Aorta (tissue), 5 donors: Measurements from ENCODE around the gene PLEKHA5. TPM values are rescaled to one million over a fixed set of nuclear protein-coding genes. Genes with fewer than 3 reads are reported as not detected.
A peak's percentile ranks its signal among the peaks of the same experiment; 100 is the strongest.

Experiments used
- ATAC-seq: fragments of 200-7000 bp; cut with Tn5 transposase; one replicate; pipeline ENCODE4 v1.9.1; 2022; ENCODE audit warnings: moderate library complexity; ENCODE audit not compliant: low FRiP score
- DNase-seq, 2 donors: peaks; one replicate each; pipeline ENCODE4 v3.0.0-alpha.2; 2020
- H3K27ac ChIP-seq, 2 donors: one replicate each; pipeline ENCODE4 v1.5.1; 2013; ENCODE audit warnings: low read length in 2 of 2, mild to moderate bottlenecking in 2 of 2, moderate library complexity in 2 of 2, control low read depth in 1 of 2, inconsistent platforms in 1 of 2, low read depth in 1 of 2
- H3K27me3 ChIP-seq, 2 donors: one replicate each; pipeline ENCODE4 v1.6.1; 2013; ENCODE audit warnings: control low read depth in 1 of 2, low read length in 1 of 2, mild to moderate bottlenecking in 1 of 2, moderate library complexity in 1 of 2; ENCODE audit not compliant: insufficient read depth in 2 of 2, control insufficient read depth in 1 of 2
- H3K36me3 ChIP-seq, 2 donors: one replicate each; pipeline ENCODE4 v1.6.1; 2013; ENCODE audit warnings: control low read depth in 1 of 2, low read length in 1 of 2, mild to moderate bottlenecking in 1 of 2; ENCODE audit not compliant: insufficient read depth in 2 of 2, control insufficient read depth in 1 of 2
- H3K4me1 ChIP-seq, 2 donors: one replicate each; pipeline ENCODE4 v1.6.1; 2013; ENCODE audit warnings: low read length in 2 of 2, control low read depth in 1 of 2, mild to moderate bottlenecking in 1 of 2, moderate library complexity in 1 of 2; ENCODE audit not compliant: insufficient read depth in 2 of 2, control insufficient read depth in 1 of 2
- H3K4me3 ChIP-seq, 2 donors: one replicate each; pipeline ENCODE4 v1.5.1; 2013; ENCODE audit warnings: low read length in 2 of 2, control low read depth in 1 of 2, mild to moderate bottlenecking in 1 of 2
- H3K9me3 ChIP-seq: one replicate; pipeline ENCODE4 v1.6.1; 2013; ENCODE audit warnings: mild to moderate bottlenecking, low read length; ENCODE audit not compliant: control insufficient read depth
- WGBS, 2 donors: extraction: QIAGEN DNeasy Blood & Tissue Kit; methylation state at CpG; one replicate each; pipeline ENCODE4 v1.1.7; 2013; 5-methylcytosine and 5-hydroxymethylcytosine counted together
- intact Hi-C, 2 donors: fragments of 100-400 bp; cut with DNase I; formaldehyde crosslinking; loops; one replicate each; pipeline versions ENCODE4 v1.14.2 to v1.15.0; 2022
- polyA plus RNA-seq, 2 donors: library from polyadenylated mRNA; stranded (reverse); fragments of 200-250 nt; gene quantifications; one replicate each; pipeline ENCODE4 v1.2.3, GENCODE V29; 2013
- total RNA-seq, 2 donors: library from RNA; stranded (reverse); fragmentation: NEBNext Ultra II Directional; extraction: Animal tissue kit (Norgen Biotek cat#: 25700); gene quantifications; one replicate each; pipeline ENCODE4 v1.2.1, GENCODE V29; 2021
- donor health status: healthy with polysubstance abuse.
- donor health status: Bipolar disorder and iron deficiency.
- donor health status: DM: no; HTN: no; CAD: no.
- donor health status: DM: no; HTN: no; CAD: no.
- donor health status: DM: yes; HTN: yes; CAD: no.

PLEKHA5 gene
- total and polyA plus RNA-seq, 4 donors: 11.0 to 56.0 (median 18.7) TPM

DNA sequence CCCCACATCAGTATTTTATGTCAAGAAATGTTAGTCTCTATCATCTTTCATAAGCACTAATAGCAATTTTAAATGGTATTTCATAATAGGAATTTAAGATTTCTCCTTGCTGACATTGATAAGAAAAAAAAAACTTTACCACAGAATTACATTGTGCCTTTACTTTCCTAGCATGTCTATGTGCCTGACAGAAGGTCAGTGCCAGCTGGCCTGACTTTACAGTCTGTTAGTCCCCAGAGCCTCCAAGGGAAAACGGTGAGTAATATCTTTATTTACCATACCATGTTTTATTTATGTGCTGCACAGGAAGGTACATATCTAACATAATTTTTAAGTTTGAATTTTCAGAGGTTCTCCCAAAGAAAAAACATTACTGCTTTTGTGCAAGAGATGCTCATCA is 157.8 kb downstream of the PLEKHA5 start:
- H3K4me3 ChIP-seq: no peak overlapping the region
- H3K4me1 ChIP-seq: no peaks in the 10 kb centered on the region
- peaks cover 0 to 2% of the 10 kb centered on the region in 2 donors for H3K36me3 ChIP-seq
- intact Hi-C loops: loop anchor here (5.0 kb wide), 2 partner anchors 100 to 105 kb away; no protein-coding TSS in a partner anchor
- no peaks in the 10 kb centered on the region for H3K9me3 ChIP-seq
- ATAC-seq (no peak), DNase-seq (no peak)
- no peaks in the 10 kb centered on the region for H3K27me3 ChIP-seq
- 2 to 4% methylated on average over 1 of the region's 1 CpG for WGBS, 2 donors
- H3K27ac ChIP-seq: no peak overlapping the region

DNA sequence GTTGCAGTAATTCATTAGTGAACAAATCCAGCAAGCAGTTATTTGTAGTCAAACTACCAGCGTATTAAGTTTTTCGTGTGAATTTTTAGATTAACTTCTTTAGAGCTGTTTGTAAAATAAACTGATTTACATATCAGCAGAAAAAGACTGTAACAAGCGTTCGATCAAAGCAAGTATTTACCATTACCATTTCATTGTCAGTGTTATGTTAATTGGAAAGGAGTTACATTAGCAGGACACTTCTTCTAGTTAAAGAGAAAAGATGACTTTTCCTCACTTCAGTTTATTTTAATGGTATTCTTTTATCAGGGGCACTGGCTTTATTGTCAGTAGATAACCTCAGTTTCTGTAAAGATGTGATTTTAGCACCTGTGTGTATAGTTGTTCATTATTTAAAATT is 158.6 kb downstream of the PLEKHA5 start:
- ATAC-seq: no peak
- Histone ChIP-seq H3K9me3 (no peaks in the 10 kb centered on the region), H3K27ac (no peak overlapping the region), H3K36me3 (peaks cover 0 to 2% of the 10 kb centered on the region in 2 donors), H3K4me1 (no peaks in the 10 kb centered on the region), H3K4me3 (no peak overlapping the region), H3K27me3 (no peaks in the 10 kb centered on the region)
- WGBS, 2 donors: 90 to 91% methylated on average over 4 of the region's 4 CpGs
- intact Hi-C loops: loop anchor here (5.0 kb wide), 2 partner anchors 101 to 106 kb away; no protein-coding TSS in a partner anchor
- no peak for DNase-seq

DNA sequence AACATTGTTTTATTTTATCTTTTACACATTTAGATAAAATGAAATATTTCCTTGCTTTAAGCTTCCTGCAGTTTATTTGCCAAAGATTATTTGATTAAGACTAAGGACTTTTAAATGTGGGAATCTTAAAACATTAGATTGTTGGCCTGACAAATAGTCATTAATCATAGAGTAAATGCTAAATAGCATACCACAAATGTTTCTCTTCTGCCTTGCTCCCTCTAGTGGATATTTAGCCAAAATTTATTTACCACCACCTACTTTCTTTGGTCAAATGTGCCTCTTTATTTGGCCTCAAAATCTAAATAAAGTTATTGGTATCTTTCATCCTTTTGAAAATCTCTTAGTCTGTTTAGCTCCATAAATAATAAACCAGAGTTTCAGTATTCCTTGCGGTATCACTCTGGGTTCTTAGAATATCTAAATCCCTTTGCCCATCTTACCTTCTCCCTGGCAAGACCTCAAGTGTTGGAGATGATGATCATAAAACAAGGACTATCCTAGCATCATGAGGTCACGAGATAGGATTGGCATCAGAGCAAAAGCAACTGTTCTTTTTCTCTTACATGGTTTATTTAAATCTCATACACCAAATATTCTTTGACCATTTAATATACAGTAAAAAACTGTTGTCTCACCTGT is 159.2 kb downstream of the PLEKHA5 start:
- Histone ChIP-seq H3K4me3 (no peak overlapping the region), H3K27ac (no peak overlapping the region), H3K9me3 (no peaks in the 10 kb centered on the region), H3K27me3 (no peaks in the 10 kb centered on the region), H3K4me1 (no peaks in the 10 kb centered on the region), H3K36me3 (no peaks in the 10 kb centered on the region)
- intact Hi-C loops: loop anchor here (5.0 kb wide), 2 partner anchors 101 to 106 kb away; no protein-coding TSS in a partner anchor
- WGBS, 2 donors: 44 to 47% methylated on average over 2 of the region's 2 CpGs
- ATAC-seq (no peak), DNase-seq (no peak)

DNA sequence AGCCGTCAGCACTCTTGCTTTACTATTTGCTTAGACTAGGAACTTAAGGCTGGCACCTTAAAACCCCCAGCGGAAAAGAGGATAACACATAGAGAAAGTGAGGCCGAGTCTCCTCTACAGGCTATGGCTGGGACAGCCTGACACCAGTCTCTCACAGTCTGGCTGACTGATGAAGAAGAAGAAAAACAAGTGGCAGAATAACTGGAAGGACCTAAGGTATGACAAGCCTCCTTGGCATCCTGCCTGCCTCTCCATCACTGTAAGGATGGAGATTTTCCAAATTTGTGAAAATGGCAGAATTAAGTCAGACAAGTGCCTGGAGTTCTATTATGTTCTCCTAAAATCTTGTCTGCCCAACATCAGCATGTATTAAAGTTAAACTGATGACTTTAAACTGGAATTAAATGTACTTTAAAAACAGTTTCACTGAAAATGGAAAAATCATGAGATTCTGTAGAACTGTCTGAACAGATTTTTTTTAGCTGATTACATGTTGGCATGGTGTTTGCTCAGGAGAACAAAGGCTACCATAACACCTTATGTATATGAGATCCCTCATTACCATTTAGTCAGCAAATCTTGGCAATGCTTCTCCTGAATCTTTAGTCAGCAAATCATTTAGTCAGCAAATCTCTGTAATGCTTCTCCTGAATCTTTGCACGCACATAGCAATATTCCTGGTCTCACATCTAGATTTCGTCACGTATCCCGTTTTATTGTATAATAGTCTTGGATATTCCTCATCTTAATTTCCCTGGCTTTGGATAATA is 169.5 kb downstream of the PLEKHA5 start:
- DNase-seq: no peak
- no peak overlapping the region for H3K4me3 ChIP-seq
- WGBS, 2 donors: 67 to 70% methylated on average over 7 of the region's 7 CpGs
- ATAC-seq: no peak
- intact Hi-C loops: loop anchor here in 1 of 2 donors (10.0 kb wide), 1 partner anchor 346 kb away; no protein-coding TSS in a partner anchor
- H3K36me3 ChIP-seq: no peaks in the 10 kb centered on the region
- no peaks in the 10 kb centered on the region for H3K9me3 ChIP-seq
- no peaks in the 10 kb centered on the region for H3K4me1 ChIP-seq
- no peaks in the 10 kb centered on the region for H3K27me3 ChIP-seq
- H3K27ac ChIP-seq: peak overlapping the region in 1 of 2 donors; percentile 33

DNA sequence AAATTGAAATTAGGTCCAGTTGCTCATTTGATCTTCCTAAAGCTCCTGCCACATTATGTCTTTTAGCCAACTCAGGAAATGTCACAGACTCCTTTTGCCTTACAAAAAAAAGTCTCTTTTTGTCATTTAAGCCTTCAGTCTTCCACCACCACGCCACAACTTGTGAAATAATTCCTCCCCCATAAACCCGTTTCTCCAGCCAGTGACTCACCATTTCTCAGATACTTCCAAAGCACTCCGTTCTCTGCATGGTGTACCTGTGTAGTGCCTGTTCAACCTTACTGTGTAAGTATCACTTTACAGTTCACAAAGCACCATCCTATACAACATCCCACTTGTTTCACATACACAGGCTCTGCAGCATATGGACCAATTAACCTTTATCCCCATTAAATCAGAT is 170.2 kb downstream of the PLEKHA5 start:
- H3K4me1 ChIP-seq: no peaks in the 10 kb centered on the region
- DNase-seq: no peak
- H3K27me3 ChIP-seq: no peaks in the 10 kb centered on the region
- H3K27ac ChIP-seq: no peak overlapping the region
- no peaks in the 10 kb centered on the region for H3K9me3 ChIP-seq
- ATAC-seq: no peak
- intact Hi-C loops: loop anchor here in 1 of 2 donors (10.0 kb wide), 1 partner anchor 345 kb away; no protein-coding TSS in a partner anchor
- no peaks in the 10 kb centered on the region for H3K36me3 ChIP-seq
- 50 to 60% methylated on average over 3 of the region's 3 CpGs for WGBS, 2 donors
- no peak overlapping the region for H3K4me3 ChIP-seq

DNA sequence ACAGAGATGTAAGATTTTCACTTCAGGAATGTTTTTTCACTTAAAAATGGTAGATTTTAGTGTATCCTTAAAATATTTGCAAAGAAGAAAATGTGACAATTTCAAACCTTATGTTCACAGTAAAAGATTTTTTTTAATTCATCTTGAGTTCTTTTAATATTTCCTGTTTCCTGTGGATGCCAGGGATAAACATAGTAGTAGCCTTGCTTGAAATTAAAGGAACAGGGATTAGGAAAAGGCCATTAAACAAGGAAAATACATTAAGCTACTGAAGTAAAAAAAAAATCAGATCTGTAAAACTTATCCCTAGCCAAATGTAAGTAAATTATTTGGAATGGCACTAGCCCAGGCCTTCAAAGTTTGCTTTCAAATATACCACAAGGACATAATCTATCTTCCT is 171.7 kb downstream of the PLEKHA5 start:
- H3K36me3 ChIP-seq: no peaks in the 10 kb centered on the region
- H3K27me3 ChIP-seq: no peaks in the 10 kb centered on the region
- H3K9me3 ChIP-seq: no peaks in the 10 kb centered on the region
- no peak overlapping the region for H3K4me3 ChIP-seq
- no peak for ATAC-seq
- intact Hi-C loops: no loop called here
- H3K4me1 ChIP-seq: no peaks in the 10 kb centered on the region
- no peak for DNase-seq
- H3K27ac ChIP-seq: no peak overlapping the region

DNA sequence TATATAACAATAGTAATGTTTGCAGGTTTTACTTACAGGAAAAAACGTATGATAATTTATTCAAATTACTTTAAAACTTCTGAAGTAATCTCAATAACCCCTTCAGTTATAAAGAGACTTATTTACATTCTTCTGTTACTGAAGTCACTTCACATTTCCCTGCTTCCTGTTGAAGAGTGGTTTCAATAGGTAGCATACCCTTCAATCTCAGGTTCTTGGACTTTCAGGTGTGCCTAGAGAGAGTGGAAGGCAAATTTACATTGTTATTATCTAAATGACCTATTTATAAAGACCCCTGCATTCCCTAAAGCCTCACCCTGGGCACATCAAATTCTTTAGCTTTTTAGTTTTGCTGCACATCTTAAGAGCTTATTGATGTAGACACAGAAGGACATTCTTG is 172.2 kb downstream of the PLEKHA5 start:
- H3K9me3 ChIP-seq: no peaks in the 10 kb centered on the region
- H3K4me3 ChIP-seq: no peak overlapping the region
- no peaks in the 10 kb centered on the region for H3K27me3 ChIP-seq
- no peak overlapping the region for H3K27ac ChIP-seq
- WGBS, 2 donors: 38 to 53% methylated on average over 1 of the region's 1 CpG
- H3K36me3 ChIP-seq: no peaks in the 10 kb centered on the region
- DNase-seq: no peak
- no peak for ATAC-seq
- no peaks in the 10 kb centered on the region for H3K4me1 ChIP-seq
- intact Hi-C loops: no loop called here

DNA sequence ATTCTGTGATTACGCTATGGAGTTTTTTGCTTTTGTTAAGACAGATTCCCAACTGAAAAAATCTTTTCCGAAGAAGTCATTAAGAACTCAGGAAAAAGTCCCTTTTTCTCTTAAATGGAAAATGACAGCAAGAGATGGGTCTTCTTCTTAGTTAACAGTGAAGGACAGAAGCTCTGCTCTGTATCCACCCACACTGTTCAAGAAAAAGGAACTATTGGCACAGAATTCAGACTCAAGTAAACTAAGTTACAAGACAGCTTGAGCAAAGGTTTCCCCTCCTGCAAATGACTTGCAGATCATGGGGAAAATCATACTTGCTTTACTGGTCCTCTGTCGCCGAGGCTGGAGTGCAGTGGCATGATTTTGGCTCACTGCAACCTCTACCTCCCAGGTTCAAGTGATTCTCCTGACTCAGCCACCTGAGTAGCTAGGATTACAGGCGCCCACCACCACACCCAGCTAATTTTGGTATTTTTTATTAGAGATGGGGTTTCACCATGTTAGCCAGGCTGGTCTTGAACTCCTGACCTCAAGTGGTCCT is 172.6 kb downstream of the PLEKHA5 start:
- no peak for DNase-seq
- no peak for ATAC-seq
- WGBS, 2 donors: 92 to 95% methylated on average over 5 of the region's 5 CpGs
- no peak overlapping the region for H3K27ac ChIP-seq
- H3K4me1 ChIP-seq: no peaks in the 10 kb centered on the region
- no peaks in the 10 kb centered on the region for H3K27me3 ChIP-seq
- intact Hi-C loops: no loop called here
- no peak overlapping the region for H3K4me3 ChIP-seq
- H3K9me3 ChIP-seq: no peaks in the 10 kb centered on the region
- no peaks in the 10 kb centered on the region for H3K36me3 ChIP-seq
